Activated CD8-positive, alpha-beta memory T cell treated with anti-CD3 and anti-CD28 coated beads, Interleukin-2, amount 50 U/mL, for 4 hours (primary cell): ENCODE measurements around the gene TOP2B.

Experiments used
- DNase-seq: peaks from one replicate; pipeline ENCODE4 v3.0.0-alpha.2; 2020

The TOP2B gene, protein sequence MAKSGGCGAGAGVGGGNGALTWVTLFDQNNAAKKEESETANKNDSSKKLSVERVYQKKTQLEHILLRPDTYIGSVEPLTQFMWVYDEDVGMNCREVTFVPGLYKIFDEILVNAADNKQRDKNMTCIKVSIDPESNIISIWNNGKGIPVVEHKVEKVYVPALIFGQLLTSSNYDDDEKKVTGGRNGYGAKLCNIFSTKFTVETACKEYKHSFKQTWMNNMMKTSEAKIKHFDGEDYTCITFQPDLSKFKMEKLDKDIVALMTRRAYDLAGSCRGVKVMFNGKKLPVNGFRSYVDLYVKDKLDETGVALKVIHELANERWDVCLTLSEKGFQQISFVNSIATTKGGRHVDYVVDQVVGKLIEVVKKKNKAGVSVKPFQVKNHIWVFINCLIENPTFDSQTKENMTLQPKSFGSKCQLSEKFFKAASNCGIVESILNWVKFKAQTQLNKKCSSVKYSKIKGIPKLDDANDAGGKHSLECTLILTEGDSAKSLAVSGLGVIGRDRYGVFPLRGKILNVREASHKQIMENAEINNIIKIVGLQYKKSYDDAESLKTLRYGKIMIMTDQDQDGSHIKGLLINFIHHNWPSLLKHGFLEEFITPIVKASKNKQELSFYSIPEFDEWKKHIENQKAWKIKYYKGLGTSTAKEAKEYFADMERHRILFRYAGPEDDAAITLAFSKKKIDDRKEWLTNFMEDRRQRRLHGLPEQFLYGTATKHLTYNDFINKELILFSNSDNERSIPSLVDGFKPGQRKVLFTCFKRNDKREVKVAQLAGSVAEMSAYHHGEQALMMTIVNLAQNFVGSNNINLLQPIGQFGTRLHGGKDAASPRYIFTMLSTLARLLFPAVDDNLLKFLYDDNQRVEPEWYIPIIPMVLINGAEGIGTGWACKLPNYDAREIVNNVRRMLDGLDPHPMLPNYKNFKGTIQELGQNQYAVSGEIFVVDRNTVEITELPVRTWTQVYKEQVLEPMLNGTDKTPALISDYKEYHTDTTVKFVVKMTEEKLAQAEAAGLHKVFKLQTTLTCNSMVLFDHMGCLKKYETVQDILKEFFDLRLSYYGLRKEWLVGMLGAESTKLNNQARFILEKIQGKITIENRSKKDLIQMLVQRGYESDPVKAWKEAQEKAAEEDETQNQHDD (N-terminal part only)

DNA sequence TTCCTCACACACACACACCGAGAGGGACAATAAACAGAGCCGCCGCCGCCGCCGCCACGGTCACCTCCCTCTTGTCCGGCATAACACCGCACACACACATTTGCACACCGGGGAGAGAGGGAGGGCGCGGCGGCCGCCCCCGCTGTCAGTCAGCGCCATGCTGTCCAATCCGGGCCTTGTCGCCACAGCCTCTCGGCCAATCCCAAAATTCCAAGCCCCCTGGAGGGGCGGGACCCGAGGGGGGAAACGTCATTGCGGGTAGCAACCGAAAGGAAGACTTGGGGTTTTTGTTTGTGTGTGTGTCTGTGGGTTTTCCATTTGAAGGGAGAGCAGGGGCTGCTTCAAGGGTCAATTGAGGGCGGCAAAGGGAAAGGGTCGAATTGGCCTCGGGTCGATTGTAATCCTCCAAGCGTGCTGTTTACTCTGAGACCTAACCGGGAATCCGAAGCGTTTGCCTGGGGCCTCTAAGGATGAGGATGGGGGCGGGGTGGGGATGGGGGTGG lies at the start of gene TOP2B:
TOP2B (minus strand) TSS at position 96 of the 503 bp plus-strand sequence. CDS start 610 bp downstream, outside the sequence.
- DNase-seq, result peak; percentile 94

DNA sequence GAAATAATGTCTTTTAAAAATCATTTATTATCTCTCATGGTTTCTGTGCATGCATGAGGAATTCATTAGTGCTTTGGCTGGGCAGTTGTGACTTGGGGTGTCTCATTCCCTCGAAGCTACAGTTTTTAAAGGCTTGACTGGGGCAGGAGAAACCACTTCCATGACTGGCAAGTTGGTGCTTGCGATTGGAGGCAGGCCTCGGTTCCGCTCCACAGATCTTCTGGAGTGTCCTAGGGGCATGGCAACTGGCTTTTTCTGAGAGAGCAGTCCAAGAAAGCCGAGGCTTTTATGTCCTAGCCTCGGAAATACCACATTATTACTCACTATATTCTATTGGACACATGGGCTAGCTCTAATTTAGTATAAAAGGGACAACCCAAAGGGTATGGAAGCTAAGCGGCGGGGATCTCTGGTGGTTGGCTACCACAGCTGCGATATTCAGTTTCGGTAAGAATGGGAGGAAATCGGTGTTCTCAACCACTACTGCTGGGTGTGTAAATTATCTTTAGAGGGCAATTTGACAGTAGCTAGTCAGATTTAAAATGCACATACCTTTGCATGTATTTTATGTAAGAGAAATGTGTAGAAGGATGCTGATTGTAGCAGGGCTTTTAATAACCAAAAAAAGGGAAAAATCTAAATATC lies 48.8 kb upstream of the TOP2B start:
- no peak for DNase-seq

DNA sequence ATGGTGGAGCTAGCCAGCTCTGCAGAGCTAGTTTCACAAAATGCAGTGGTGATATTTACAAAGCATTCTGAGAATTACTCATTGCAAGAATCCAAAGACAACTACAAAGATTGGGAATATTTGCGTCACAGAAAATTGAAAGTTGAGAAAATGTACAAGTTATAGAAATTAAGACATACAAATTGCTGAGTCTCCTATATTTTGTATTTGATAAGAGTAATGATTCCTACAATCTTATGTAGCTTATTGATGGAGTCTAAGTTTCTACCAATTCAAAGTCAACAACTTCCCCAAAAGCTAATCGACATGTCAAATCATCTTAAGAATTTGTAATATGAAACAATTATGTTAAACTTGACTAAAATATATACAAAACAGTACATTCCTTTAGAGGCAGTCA lies 46.4 kb upstream of the TOP2B start:
- no peak for DNase-seq

DNA sequence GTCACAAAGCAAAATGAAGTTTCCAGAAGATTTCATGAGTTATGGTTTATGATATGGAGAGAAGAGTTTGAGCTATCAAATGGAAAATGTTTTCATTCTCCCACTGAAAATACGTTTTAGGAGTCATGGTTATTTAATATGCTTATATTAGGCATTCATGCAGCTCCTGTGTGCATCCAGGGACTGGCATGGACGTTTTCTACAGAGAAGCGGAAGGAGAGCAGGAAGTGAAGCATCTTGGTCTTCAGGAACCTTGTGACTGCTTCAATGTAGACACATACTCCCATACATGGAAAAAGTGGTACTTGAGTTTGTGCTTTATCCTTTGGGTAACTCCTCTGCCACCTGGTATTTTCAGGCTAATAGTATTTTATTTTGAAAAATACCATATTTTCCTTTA lies 43.3 kb upstream of the TOP2B start:
- DNase-seq, result no peak

DNA sequence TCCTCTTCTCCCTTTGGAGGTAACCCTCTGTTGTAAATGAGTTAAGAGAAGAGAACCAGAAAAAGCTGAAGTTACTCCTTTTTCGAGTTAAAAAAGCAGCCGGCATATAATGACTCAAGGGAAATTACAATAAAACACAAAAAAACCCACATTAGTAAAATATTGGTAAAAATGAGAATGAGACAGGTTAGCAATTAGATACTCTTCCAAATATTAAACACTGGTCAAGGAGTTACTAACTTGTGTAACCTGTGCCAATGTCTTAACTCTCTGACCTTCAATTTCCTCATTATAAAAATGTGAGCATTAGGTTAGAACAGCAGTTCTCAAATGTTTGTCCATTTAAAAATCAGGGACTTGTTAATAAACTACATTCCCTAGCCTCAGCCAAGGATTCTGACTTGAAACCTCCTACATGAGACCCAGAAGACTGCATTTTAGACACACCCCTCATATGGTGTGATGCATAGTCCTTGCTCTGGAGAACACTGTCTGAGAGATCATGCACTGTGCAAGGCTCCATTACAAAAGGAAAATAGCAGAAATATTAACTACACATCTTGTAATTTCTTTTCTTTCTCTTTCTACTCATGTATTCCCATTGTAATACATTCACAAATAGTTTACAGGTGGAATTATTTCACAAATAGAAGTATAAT lies 42.7 kb upstream of the TOP2B start:
- no peak for DNase-seq

DNA sequence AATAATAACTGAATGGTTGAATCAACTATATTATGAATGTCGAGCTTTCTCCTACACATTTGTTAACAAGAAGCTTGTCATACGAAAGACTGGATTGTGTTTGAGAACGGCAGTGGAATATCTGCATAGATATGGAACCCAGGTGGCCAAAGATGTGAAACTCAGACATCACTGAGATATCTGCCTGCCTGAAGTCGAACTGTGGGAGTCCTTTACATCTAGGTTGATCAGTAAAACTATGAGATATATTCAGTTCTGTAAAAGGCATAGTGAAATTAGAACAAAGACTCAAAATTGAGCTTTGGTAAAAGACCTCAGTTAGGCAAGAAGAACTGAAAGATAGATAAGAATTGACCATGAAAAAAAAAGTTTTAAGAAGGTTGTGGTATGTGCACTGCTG lies 41.5 kb upstream of the TOP2B start:
- no peak for DNase-seq

DNA sequence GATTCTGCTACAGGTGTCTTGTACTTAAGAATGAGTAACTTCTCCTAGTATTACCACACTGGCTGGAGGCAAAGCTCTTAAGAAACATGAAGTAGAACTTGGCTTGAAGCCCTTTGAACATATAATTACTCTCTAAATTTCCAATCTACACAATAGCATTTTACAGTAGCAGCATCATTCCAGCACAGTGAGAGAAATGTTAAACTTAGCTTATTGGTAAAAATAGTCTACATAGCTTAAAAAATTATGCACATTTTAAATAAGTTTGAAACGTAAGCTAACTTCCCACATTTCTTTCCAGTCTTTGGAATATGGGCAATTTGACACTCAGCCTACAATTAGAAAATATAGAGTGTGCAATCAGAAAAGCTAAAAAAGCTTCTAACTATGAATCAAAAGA lies 32.8 kb upstream of the TOP2B start:
- no peak for DNase-seq

DNA sequence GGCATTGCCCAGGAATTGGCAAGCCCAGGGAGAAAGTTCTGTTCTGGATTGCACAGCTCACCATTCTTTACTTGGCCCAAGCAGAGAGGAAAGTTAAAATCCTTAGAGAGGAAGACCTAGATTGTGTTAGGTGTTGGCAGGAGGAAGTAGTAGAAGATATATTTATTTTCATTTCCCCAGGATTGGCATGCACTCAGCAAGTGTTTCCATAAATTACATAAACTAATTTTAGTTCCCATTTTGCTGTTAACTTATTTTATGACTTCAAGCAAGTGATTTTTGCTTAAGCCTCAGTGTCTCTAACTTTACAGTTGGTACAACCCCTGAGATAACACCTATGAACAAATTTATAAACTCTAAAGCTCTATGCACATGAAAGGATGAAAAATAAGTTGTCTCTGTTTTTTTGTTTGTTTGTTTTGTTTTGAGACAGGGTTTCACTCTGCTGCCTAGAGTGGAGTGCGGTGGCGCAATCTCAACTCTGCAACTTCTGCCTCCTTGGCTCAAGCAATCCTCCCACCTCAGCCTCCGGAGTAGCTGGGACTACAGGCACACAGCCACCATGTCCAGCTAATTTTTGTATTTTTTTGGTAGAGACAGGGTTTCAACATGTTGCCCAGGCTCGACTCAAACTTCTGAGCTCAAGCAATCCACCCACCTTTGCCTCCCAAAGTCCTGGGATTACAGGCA lies 31.2 kb upstream of the TOP2B start:
- no peak for DNase-seq

DNA sequence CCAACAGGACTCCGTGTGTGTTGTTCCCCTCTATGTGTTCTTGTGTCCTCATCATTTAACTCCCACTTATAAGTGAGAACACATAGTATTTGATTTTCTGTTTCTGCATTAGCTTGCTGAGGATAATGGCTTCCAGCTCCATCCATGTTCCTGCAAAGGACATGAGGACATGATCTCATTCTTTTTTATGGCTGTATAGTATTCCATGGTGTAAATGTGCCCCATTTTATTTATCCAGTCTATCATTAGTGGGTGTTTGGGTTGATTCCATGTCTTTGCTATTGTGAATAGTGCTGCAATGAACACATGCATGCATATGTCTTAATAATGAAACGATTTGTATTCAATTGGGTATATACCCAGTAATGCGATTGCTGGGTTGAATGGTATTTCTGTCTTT lies 28.5 kb upstream of the TOP2B start:
- no peak for DNase-seq

DNA sequence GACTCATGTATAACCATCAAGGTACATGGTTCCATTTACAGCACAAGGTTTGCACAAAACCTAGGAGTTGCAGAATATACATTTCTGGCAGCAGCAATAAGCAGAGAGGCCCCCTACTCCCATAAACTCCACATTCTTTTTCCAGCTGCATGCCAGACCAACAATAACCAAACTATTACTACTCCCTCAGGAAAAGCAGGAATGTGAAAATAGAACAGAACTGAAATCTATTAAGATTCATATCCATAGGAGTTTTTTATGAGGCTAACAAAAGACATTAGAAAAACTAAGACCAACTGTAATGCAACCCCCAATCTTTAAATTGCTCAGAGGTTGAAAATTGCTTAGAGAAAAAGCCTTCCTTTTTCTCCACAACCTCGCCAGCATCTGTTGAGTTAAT lies 27.6 kb upstream of the TOP2B start:
- DNase-seq, result no peak

DNA sequence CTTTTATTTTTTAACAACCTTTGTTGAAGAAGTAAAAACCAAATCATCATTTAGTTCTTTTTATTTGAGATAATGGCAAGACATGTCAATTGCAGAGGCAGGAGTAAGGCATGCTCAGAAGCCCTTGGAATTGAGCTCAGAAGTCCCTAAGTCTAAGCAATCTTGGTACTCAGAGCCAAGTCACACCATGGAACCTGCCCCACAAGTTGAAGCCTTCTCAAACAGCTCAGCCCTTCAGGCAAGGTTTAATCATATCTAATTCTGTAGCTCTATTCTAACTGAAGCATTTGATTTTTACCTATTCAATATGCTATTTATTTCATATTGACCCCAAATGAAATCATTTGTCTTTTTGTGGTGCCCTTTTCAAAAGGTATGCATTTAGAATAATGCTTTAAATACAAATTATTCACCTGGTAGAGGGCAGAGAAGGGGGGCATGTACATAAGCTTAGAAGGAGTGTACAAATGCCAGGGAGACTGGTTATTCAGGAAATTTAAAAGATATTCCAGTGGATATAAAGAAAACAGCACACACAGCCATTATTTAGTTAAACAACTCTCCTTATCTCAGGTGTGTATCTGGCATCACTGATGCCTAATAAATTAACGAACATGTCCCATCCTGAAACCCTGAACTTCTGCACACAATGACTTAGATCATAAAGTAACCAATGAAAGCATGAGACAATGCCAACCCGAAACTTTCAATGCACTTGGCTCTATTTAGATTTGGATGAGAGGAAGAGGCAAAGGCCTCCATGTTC lies 26.2 kb upstream of the TOP2B start:
- DNase-seq, result no peak

DNA sequence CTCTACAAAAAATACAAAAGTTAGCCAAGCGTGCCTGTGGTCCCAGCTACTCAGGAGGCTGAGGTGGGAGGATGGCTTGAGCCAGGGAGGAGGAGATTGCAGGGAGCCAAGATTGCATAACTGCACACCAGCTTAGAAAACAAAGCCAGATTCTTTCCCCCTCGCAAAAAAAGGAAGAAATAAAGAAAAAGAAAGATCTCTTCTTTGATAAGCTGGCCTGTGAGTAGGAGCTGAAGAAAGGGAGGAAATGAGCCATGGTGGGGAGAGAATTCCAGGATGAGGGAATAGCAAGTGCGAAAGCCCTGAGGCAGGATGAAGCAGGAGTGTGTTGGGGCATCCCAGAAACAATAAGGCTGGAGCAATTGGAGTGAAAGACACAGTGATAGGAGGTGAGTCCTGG lies 24.5 kb upstream of the TOP2B start:
- no peak for DNase-seq

DNA sequence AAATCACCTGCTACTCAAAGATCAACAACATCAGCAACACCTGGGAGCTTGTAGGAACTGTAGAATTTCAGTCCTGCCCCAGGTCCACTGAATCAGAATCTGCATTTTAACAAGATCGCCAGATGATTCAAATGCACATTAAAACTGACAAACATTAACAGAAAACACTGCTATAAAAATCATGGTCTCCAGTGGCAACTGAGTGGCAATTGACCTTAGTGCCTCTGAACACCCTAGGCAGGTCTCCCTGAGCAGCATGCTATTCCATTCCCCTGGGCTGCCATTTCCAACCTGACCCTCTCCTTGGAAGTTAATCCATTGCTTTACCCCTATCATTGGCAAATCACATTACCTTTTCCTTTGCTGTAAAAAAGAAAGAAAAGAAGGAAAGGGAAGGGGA lies 23.0 kb upstream of the TOP2B start:
- no peak for DNase-seq

DNA sequence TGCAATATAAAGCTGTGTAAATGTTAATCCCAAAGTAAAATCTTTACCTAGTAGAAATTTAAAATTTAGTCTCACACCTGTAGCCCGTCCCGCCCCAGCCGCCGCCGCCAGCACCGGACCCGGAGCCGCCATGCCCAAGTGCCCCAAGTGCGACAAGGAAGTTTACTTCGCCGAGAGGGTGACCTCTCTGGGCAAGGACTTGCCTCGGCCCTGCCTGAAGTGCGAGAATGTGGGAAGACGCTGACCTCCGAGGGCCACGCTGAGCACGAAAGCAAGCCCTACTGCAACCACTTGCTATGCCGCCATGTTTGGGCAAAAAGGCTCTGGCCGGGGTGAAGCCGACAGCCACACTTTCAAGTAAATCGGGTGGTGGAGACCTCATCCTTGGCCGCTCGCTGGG lies 22.1 kb upstream of the TOP2B start:
- DNase-seq, result no peak

DNA sequence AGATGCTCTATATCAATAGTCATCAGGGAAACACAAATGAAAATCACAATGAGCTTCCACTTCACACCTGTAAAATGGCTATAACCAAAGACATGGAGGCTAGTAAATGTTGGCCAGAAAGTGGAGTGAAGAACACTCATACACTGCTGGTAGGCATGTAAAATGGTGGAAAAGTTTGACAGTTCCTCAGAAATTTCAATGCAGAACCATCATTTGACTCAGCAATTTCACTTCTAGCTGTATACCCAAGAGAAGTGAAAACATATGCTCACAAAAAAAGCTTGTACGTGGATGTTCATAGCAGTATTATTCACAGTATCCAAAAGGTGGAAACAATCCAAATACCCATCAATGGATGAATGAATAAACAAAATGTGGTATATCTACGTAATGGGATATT lies 19.2 kb upstream of the TOP2B start:
- DNase-seq, result no peak

DNA sequence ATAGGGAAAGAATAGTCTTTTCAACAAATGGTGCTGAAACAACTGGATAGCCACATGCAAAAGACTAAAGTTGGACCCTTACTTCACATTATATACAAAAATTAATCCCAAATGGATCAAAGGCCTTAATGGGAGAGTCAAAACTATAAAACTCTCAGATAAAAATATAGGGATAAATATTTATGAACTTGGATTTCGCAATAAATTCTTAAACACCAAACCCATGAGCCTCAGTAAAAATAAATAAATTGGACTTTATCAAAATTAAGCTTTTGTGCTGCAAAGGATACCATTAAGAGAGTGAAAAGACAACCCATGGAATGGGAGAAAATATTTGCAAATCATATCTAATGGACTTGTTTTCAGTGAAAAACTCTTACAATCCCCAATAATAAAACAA lies 18.7 kb upstream of the TOP2B start:
- no peak for DNase-seq

DNA sequence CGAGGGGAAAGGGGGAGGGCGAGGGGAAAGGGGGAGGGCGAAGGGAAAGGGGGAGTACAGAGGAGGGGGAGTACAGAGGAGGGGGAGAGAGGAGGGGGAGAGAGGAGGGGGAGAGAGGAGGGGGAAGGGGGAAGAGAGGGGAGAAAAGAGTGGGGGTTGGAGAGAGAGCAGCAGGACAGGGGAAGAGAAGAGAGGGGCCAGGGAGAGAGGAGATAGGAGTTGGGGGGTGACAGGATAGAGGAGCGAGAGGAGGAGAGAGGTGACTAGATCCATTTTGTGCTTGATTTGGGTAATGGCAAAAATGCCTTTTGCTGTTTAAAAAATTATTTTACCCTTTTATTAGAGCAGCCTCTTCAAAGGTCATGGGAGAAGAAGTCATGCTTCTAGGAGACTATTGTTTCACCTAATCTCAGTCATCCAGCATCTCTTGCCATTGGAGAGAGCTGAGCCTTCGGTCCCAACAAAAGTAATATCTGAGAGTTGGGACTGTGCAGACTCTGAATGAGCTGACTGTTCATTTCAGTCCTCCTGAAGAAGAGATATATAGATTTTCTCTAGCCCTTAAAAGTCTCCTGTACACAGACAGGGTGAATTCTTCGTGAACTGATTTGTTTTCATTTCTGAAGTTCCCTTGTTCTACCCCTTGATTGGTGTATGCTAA lies 15.1 kb upstream of the TOP2B start:
- DNase-seq, result no peak

DNA sequence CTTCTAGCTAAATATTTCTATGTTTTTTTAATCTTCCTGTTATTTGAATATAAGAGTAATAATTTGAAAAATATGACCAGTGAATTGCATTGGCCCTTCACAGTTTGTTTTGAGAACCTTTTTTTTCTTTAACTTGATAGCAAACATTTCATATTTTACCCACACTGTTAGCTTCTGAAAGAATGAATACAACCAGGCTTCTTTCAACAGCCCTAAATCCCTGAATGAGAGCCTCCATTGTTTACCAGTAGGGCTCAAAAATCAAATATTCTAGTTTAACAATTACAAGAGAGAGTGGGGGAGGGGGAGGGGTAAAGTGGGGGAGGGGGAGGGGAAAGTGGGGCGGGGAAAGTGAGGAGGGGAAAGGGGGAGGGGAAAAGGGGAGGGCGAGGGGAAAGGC lies 14.5 kb upstream of the TOP2B start:
- DNase-seq, result no peak

DNA sequence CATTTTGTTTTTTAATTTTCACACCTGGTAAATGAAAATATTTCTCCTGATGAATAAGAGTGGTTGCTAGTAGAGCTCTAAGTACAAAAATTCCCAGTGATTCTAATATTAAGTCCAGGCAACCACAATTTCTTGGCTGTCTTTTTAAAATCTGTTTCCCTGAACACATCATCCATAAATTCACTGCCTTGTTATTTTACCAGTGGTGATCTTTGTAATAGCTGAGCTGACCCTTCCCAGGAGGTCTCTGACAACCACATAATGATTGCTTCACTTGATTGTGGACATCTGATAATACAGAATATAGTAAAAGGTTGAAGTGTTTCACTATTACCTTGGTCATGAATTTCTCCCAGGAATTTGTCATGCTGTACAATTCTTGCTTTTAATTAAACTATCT lies 13.9 kb upstream of the TOP2B start:
- no peak for DNase-seq

DNA sequence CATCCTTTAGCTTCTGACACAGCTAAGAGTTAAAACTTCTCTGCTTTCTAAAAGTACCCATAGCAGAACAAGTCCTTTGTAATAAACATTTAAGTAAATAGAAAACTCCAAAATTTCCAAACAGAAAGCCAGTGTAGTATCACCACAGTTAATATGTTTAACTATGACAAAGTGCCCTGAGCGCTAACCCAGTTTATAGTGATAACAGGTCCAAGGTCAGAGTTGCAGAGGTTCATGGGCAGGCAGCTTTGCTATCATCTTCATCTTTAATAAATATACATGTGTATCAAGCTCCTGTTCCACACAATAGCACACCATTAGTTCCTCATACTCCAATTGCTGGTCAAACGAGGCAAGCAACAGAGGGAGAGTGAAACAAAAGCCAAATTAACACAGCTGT lies 12.4 kb upstream of the TOP2B start:
- DNase-seq, result no peak
